H1 (cell line): ENCODE data around the gene AFF2. TPM values are rescaled to one million over a fixed set of nuclear protein-coding genes. Genes with fewer than 3 reads are reported as not detected.

ENCODE experiments used
- CTCF ChIA-PET: fragments of 300-600 bp; sonication (Branson Sonifier 250); formaldehyde crosslinking; loops from one replicate; lab custom pipeline; 2021; ENCODE audit not compliant: partially characterized antibody; lab: Charles Lee
- POLR2A ChIA-PET: fragments of 300-600 bp; sonication (Branson Sonifier 250); formaldehyde crosslinking; loops from one replicate; lab custom pipeline; 2021; ENCODE audit warnings: inconsistent platforms; ENCODE audit not compliant: partially characterized antibody; lab: Charles Lee
- DNase-seq, 2 experiments: peaks; one replicate each; pipeline versions ENCODE4 v3.0.0 to v3.0.0-alpha.2; 2010 to 2022; ENCODE audit warnings: low spot score in 2 of 2, low read depth in 1 of 2, mixed read lengths in 1 of 2
- FAIRE-seq: peaks from 2 replicates; lab custom pipeline; 2011; peaks lifted over from hg19 to GRCh38; lab: Jason Lieb, UNC
- H2AFZ ChIP-seq: 2 replicates; pipeline ENCODE4 v1.8.1; 2012; ENCODE audit warnings: low read length, inconsistent platforms
- H2AK5ac ChIP-seq: 2 replicates; pipeline ENCODE4 v1.6.1; 2013; ENCODE audit warnings: low read depth, low read length
- H2BK120ac ChIP-seq: replicated peaks from 2 replicates; pipeline ENCODE3; 2013; ENCODE audit warnings: low read depth, low read length, inconsistent platforms
- H2BK12ac ChIP-seq: 2 replicates; pipeline ENCODE4 v1.6.1; 2013; ENCODE audit warnings: low read depth, low read length
- H2BK15ac ChIP-seq: 2 replicates; pipeline ENCODE4 v1.6.1; 2013; ENCODE audit warnings: low read length
- H2BK20ac ChIP-seq: 2 replicates; pipeline ENCODE4 v1.6.1; 2013; ENCODE audit warnings: low read length
- H2BK5ac ChIP-seq: 2 replicates; pipeline ENCODE4 v1.6.1; 2013; ENCODE audit warnings: low read depth, low read length
- H3K14ac ChIP-seq: 2 replicates; pipeline ENCODE4 v1.6.1; 2013; ENCODE audit warnings: inconsistent platforms; ENCODE audit not compliant: insufficient read length
- H3K18ac ChIP-seq: 2 replicates; pipeline ENCODE4 v1.6.1; 2013; ENCODE audit warnings: low read length; ENCODE audit errors: extremely low read depth
- H3K23ac ChIP-seq: 2 replicates; pipeline ENCODE4 v1.6.1; 2013; ENCODE audit warnings: inconsistent platforms; ENCODE audit not compliant: insufficient read length
- H3K23me2 ChIP-seq: 2 replicates; pipeline ENCODE4 v1.6.1; 2013; ENCODE audit warnings: low read depth, low read length
- H3K27ac ChIP-seq: 2 replicates; pipeline ENCODE4 v1.6.1; 2011; ENCODE audit warnings: low read depth, low read length, inconsistent platforms
- H3K27me3 ChIP-seq, 4 experiments: replicated peaks in 1 of 4; 1 replicate in 1 of 4; 2 replicates in 3 of 4; pipeline versions ENCODE4 v1.6.1 to v1.8.1; 2011 to 2013; ENCODE audit warnings: low read length in 3 of 4, mild to moderate bottlenecking in 3 of 4, inconsistent platforms in 2 of 4, mixed read lengths in 2 of 4, moderate library complexity in 1 of 4; ENCODE audit not compliant: control insufficient read depth in 3 of 4, insufficient read depth in 3 of 4; ENCODE audit errors: extremely low read depth in 1 of 4
- H3K36me3 ChIP-seq, 4 experiments: 2 replicates each; pipeline versions ENCODE4 v1.6.1 to v1.8.1; 2011 to 2013; ENCODE audit warnings: mild to moderate bottlenecking in 4 of 4, low read length in 3 of 4, moderate library complexity in 2 of 4, control low read depth in 1 of 4, inconsistent platforms in 1 of 4; ENCODE audit not compliant: insufficient read depth in 4 of 4, control insufficient read depth in 2 of 4
- H3K4ac ChIP-seq: replicated peaks from 2 replicates; pipeline ENCODE3; 2013; ENCODE audit warnings: low read length, low read depth, mixed read lengths, inconsistent platforms; ENCODE audit not compliant: insufficient read length
- H3K4me1 ChIP-seq, 4 experiments: replicated peaks in 1 of 4; 1 replicate in 1 of 4; 2 replicates in 3 of 4; pipeline versions ENCODE4 v1.6.1 to v1.8.1; 2011 to 2013; ENCODE audit warnings: low read length in 3 of 4, inconsistent platforms in 2 of 4, mixed read lengths in 1 of 4; ENCODE audit not compliant: insufficient read depth in 4 of 4, control insufficient read depth in 3 of 4
- H3K4me2 ChIP-seq, 2 experiments: 2 replicates each; pipeline versions ENCODE4 v1.6.1 to v1.8.1; 2011 to 2013; ENCODE audit warnings: low read depth in 2 of 2, low read length in 2 of 2, control low read depth in 1 of 2, inconsistent platforms in 1 of 2, mild to moderate bottlenecking in 1 of 2; ENCODE audit not compliant: insufficient read depth in 1 of 2
- H3K4me3 ChIP-seq, 4 experiments: fragments of 200-600, 300-600 bp in 1 of 4; sonication (generic), shearing (Covaris generic), sonication (Bioruptor Twin) in 1 of 4; 2 replicates each; pipeline versions ENCODE4 v1.5.1 to v1.8.1; 2011 to 2016; ENCODE audit warnings: low read length in 4 of 4, low read depth in 3 of 4, control low read depth in 2 of 4, inconsistent platforms in 2 of 4, mild to moderate bottlenecking in 2 of 4, mixed read lengths in 1 of 4, moderate library complexity in 1 of 4; ENCODE audit not compliant: insufficient read depth in 2 of 4; ENCODE audit errors: extremely low read depth in 1 of 4
- H3K56ac ChIP-seq: replicated peaks from 2 replicates; pipeline ENCODE3; 2013; ENCODE audit warnings: low read depth, mild to moderate bottlenecking, mixed read lengths, low read length, inconsistent platforms; ENCODE audit not compliant: insufficient read length
- H3K79me1 ChIP-seq: 2 replicates; pipeline ENCODE4 v1.6.1; 2013; ENCODE audit warnings: low read depth, low read length, control low read depth
- H3K79me2 ChIP-seq, 2 experiments: 2 replicates each; pipeline versions ENCODE4 v1.6.1 to v1.8.1; 2012 to 2013; ENCODE audit warnings: low read length in 2 of 2, mild to moderate bottlenecking in 2 of 2, inconsistent platforms in 1 of 2; ENCODE audit not compliant: insufficient read depth in 2 of 2, control insufficient read depth in 1 of 2
- H3K9ac ChIP-seq, 4 experiments: replicated peaks in 1 of 4; 1 replicate in 1 of 4; 2 replicates in 3 of 4; pipeline versions ENCODE4 v1.6.1 to v1.8.1; 2011 to 2013; ENCODE audit warnings: low read depth in 3 of 4, low read length in 3 of 4, control low read depth in 2 of 4, mild to moderate bottlenecking in 2 of 4, moderate library complexity in 2 of 4, inconsistent platforms in 1 of 4; ENCODE audit errors: extremely low read depth in 1 of 4
- H3K9me3 ChIP-seq, 2 experiments: 2 replicates each; pipeline versions ENCODE4 v1.6.1 to v1.8.1; 2012 to 2013; ENCODE audit warnings: mild to moderate bottlenecking in 2 of 2, moderate library complexity in 2 of 2, control low read depth in 1 of 2, inconsistent platforms in 1 of 2, low read depth in 1 of 2, low read length in 1 of 2, mixed read lengths in 1 of 2; ENCODE audit not compliant: insufficient read depth in 2 of 2
- H4K20me1 ChIP-seq, 2 experiments: replicated peaks in 1 of 2; 2 replicates each; pipeline versions ENCODE3 to v1.8.1; 2011 to 2013; ENCODE audit warnings: inconsistent platforms in 2 of 2, low read length in 2 of 2, mild to moderate bottlenecking in 1 of 2; ENCODE audit not compliant: insufficient read depth in 2 of 2, control insufficient read depth in 1 of 2
- H4K5ac ChIP-seq: 2 replicates; pipeline ENCODE4 v1.6.1; 2013; ENCODE audit warnings: low read length, low read depth, mixed read lengths, inconsistent platforms; ENCODE audit not compliant: insufficient read length
- H4K8ac ChIP-seq: 2 replicates; pipeline ENCODE4 v1.8.0; 2013; ENCODE audit warnings: mild to moderate bottlenecking, moderate library complexity, low read length, inconsistent platforms; ENCODE audit not compliant: insufficient read depth; ENCODE audit errors: extremely low read depth
- H4K91ac ChIP-seq: replicated peaks from 2 replicates; pipeline ENCODE3; 2013; ENCODE audit warnings: low read length, mixed read lengths, inconsistent platforms; ENCODE audit not compliant: insufficient read length
- FOSL1 ChIP-seq: IDR thresholded peaks from 2 replicates; pipeline ENCODE4 v1.6.1; 2011; ENCODE audit warnings: mild to moderate bottlenecking, low read depth, low read length, moderate library complexity; ENCODE audit not compliant: insufficient read depth
- GTF2F1 ChIP-seq: IDR thresholded peaks from 2 replicates; pipeline ENCODE4 v1.6.1; 2012; ENCODE audit warnings: low read depth, low read length, improper control_type of control experiment, borderline replicate concordance
- JUND ChIP-seq: IDR thresholded peaks from 2 replicates; pipeline ENCODE4 v1.6.1; 2011; ENCODE audit warnings: mild to moderate bottlenecking, improper control_type of control experiment, low read length
- NANOG ChIP-seq: IDR thresholded peaks from 2 replicates; pipeline ENCODE4 v1.6.1; 2011; ENCODE audit warnings: low read length, low read depth, mild to moderate bottlenecking, inconsistent platforms; ENCODE audit not compliant: insufficient read depth, poor library complexity, severe bottlenecking
- POLR2A ChIP-seq, 2 experiments: IDR thresholded peaks; 1 replicate in 1 of 2; 2 replicates in 1 of 2; pipeline ENCODE4 v1.6.1; 2011; ENCODE audit warnings: low read depth in 2 of 2, low read length in 2 of 2, mild to moderate bottlenecking in 2 of 2; ENCODE audit errors: control extremely low read depth in 1 of 2
- POLR2AphosphoS5 ChIP-seq: IDR thresholded peaks from 2 replicates; pipeline ENCODE4 v1.6.1; 2011; ENCODE audit warnings: low read depth, low read length
- RAD21 ChIP-seq, 2 experiments: IDR thresholded peaks in 1 of 2; conservative IDR thresholded peaks in 1 of 2; 2 replicates each; pipeline ENCODE4 v1.6.1; 2011; ENCODE audit warnings: low read depth in 2 of 2, low read length in 2 of 2, improper control_type of control experiment in 1 of 2, inconsistent platforms in 1 of 2, mild to moderate bottlenecking in 1 of 2, moderate library complexity in 1 of 2
- SP2 ChIP-seq: IDR thresholded peaks from 2 replicates; pipeline ENCODE4 v1.6.1; 2012; ENCODE audit warnings: mild to moderate bottlenecking, low read length, inconsistent platforms
- TAF1 ChIP-seq: IDR thresholded peaks from 2 replicates; pipeline ENCODE4 v1.6.1; 2011; ENCODE audit warnings: mild to moderate bottlenecking, low read depth, low read length
- ZNF274 ChIP-seq: IDR thresholded peaks from 2 replicates; pipeline ENCODE4 v1.7.0; 2012; ENCODE audit warnings: low read length, borderline replicate concordance; ENCODE audit errors: extremely low read depth
- WGBS, 2 experiments: shearing (Covaris generic) in 1 of 2; methylation state at CpG; one replicate each; pipeline versions ENCODE4 v1.1.6 to v1.1.7; 2013 to 2015; ENCODE audit warnings: low lambda C conversion rate in 2 of 2, mixed read lengths in 2 of 2, inconsistent platforms in 1 of 2, low coverage in 1 of 2, missing lambda C conversion rate in 1 of 2; ENCODE audit not compliant: insufficient replicate concordance in 2 of 2, insufficient coverage in 1 of 2, insufficient read length in 1 of 2; ENCODE audit errors: extremely low coverage in 1 of 2, missing lambda C conversion rate in 1 of 2; 5-methylcytosine and 5-hydroxymethylcytosine counted together
- polyA plus RNA-seq, 7 experiments: library from polyadenylated mRNA; depleted of rRNA in 3 of 7; stranded (reverse) in 5 of 7; unstranded in 2 of 7; fragments of >200 nt in 5 of 7; fragments of 200-250 nt in 2 of 7; gene quantifications; 1 replicate in 5 of 7; 2 replicates in 1 of 7; 4 replicates in 1 of 7; pipeline versions ENCODE4 v1.2.1 to v1.2.3, GENCODE V29; 2011 to 2013; ENCODE audit warnings: missing spikeins in 2 of 7, mixed read lengths in 2 of 7
- total RNA-seq: library from RNA; stranded (reverse); fragmentation: NEBNext Ultra II Directional; extraction: Animal tissue kit (Norgen Biotek cat#: 25700); gene quantifications from 2 replicates; pipeline ENCODE4 v1.2.1, GENCODE V29; 2021
- TF ChIP-seq, protein P1 (sequence below): IDR thresholded peaks from 2 replicates; pipeline ENCODE4 v1.6.1; 2012; ENCODE audit warnings: inconsistent platforms

Gene AFF2
- total and polyA plus RNA-seq, 2 of the 8 experiments (the other 6 are each of a cell fraction or from before 2014, with no cell fraction given): 2.0 to 7.3 TPM

DNA sequence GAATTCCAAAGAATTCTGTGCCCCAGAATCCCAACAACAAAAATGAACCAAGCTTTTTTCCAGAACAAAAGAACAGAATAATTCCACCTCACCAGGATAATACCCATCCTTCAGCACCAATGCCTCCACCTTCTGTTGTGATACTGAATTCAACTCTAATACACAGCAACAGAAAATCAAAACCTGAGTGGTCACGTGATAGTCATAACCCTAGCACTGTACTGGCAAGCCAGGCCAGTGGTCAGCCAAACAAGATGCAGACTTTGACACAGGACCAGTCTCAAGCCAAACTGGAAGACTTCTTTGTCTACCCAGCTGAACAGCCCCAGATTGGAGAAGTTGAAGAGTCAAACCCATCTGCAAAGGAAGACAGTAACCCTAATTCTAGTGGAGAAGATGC is 161.6 kb downstream of the AFF2 start:
- no peaks in the 10 kb centered on the region for H3K79me2 ChIP-seq
- no CpG with 5 or more reads among the region's 1 CpG for WGBS, 2 experiments
- H2BK15ac ChIP-seq: no peak overlapping the region
- no peak overlapping the region for H2BK12ac ChIP-seq
- no peak overlapping the region for H3K18ac ChIP-seq
- H4K20me1 ChIP-seq: no peaks in the 10 kb centered on the region
- no peak overlapping the region for H2AFZ ChIP-seq
- DNase-seq: no peak
- no peak overlapping the region for H4K5ac ChIP-seq
- no peak overlapping the region for H2BK120ac ChIP-seq
- no peaks in the 10 kb centered on the region for H3K79me1 ChIP-seq
- no peaks in the 10 kb centered on the region for H3K27me3 ChIP-seq
- H3K23me2 ChIP-seq: no peaks in the 10 kb centered on the region
- TF ChIP-seq ZNF274 (no peak), POLR2AphosphoS5 (no peak), JUND (no peak), FOSL1 (no peak), RAD21 (IDR thresholded peaks at IDR 0.05 in 1 of 2, conservative IDR thresholded peaks at IDR 0.05 in 1 of 2; ENCODE audit: low read depth in 2 of 2, low read length in 2 of 2) (no peak), POLR2A (IDR thresholded peaks at IDR 0.05; ENCODE audit: control extremely low read depth in 1 of 2, low read depth in 2 of 2, low read length in 2 of 2) (no peak), SP2 (no peak), NANOG (no peak), TAF1 (no peak), GTF2F1 (no peak)
- TF ChIP-seq, protein P1, sequence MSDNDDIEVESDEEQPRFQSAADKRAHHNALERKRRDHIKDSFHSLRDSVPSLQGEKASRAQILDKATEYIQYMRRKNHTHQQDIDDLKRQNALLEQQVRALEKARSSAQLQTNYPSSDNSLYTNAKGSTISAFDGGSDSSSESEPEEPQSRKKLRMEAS: no peak
- H3K4me3 ChIP-seq: no peak overlapping the region
- no peak overlapping the region for H2AK5ac ChIP-seq
- no peak overlapping the region for H3K4me2 ChIP-seq
- no peaks in the 10 kb centered on the region for H3K36me3 ChIP-seq
- H3K14ac ChIP-seq: no peak overlapping the region
- H3K23ac ChIP-seq: no peak overlapping the region
- no peak for FAIRE-seq
- no peak overlapping the region for H3K9ac ChIP-seq
- H3K9me3 ChIP-seq: no peaks in the 10 kb centered on the region
- ChIA-PET CTCF (no interaction called here), POLR2A (no interaction called here)
- no peak overlapping the region for H4K91ac ChIP-seq
- H3K4me1 ChIP-seq: no peaks in the 10 kb centered on the region
- H4K8ac ChIP-seq: no peak overlapping the region
- H3K56ac ChIP-seq: no peak overlapping the region
- H2BK5ac ChIP-seq: no peak overlapping the region
- no peak overlapping the region for H2BK20ac ChIP-seq
- no peak overlapping the region for H3K27ac ChIP-seq
- no peak overlapping the region for H3K4ac ChIP-seq
